ENCODE measurements around the gene DCAF5.

- TF ChIP-seq CTCF (IDR thresholded peaks at IDR 0.05; ENCODE audit: insufficient read depth, low read length) (no peak), REST (IDR thresholded peaks at IDR 0.05; ENCODE audit: insufficient replicate concordance, low read depth) (no peak), POLR2AphosphoS5 (IDR thresholded peaks at IDR 0.05; ENCODE audit: low read depth) (no peak), GABPA (IDR thresholded peaks at IDR 0.05; ENCODE audit: low read depth) (no peak), SPI1 (IDR thresholded peaks at IDR 0.05; ENCODE audit: borderline replicate concordance, low read depth) (no peak)
Observed at GRCh38 chr14:69076341-69076740, 76.6 kb downstream of the DCAF5 start.

All from HL-60 (cell line).